ENCODE data around the gene SKIC2. TPM values are rescaled to one million over a fixed set of nuclear protein-coding genes. Genes with fewer than 3 reads are reported as not detected.

Gene SKIC2
- total and polyA plus RNA-seq, 7 donors: 22.1 to 73.4 (median 31.6) TPM

DNA sequence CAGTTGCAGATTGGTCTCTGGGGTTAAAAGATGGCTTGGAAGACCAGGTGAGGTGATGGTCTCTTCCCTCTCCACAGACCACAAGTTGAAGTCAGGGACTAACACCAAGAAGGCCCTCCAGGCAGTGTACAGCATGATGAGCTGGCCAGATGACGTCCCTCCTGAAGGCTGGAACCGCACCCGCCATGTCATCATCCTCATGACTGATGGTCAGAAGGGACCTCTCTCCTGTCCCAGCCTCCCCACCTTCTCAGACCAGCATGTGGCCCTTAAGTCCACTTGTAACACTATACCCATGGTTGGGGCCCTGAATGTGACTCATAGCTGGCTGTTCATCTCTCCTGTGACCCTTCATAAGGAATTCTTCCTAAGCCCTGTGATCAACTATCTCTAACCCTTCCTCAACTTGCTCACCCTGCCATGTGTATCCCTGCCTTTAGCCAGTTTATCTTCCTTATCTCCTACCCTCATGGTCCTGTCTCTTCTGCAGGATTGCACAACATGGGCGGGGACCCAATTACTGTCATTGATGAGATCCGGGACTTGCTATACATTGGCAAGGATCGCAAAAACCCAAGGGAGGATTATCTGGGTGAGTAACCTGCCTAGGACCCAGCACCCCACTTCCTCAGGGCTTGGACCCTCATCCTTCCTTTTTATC, 10.1 kb upstream of the SKIC2 start:
- TF ChIP-seq EP300 (IDR thresholded peaks at IDR 0.05) (no peak), POLR2A (IDR thresholded peaks at IDR 0.05) (no peak), POLR2AphosphoS5 (IDR thresholded peaks at IDR 0.05) (no peak)
- TF ChIP-seq, protein P1, sequence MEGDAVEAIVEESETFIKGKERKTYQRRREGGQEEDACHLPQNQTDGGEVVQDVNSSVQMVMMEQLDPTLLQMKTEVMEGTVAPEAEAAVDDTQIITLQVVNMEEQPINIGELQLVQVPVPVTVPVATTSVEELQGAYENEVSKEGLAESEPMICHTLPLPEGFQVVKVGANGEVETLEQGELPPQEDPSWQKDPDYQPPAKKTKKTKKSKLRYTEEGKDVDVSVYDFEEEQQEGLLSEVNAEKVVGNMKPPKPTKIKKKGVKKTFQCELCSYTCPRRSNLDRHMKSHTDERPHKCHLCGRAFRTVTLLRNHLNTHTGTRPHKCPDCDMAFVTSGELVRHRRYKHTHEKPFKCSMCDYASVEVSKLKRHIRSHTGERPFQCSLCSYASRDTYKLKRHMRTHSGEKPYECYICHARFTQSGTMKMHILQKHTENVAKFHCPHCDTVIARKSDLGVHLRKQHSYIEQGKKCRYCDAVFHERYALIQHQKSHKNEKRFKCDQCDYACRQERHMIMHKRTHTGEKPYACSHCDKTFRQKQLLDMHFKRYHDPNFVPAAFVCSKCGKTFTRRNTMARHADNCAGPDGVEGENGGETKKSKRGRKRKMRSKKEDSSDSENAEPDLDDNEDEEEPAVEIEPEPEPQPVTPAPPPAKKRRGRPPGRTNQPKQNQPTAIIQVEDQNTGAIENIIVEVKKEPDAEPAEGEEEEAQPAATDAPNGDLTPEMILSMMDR (IDR thresholded peaks at IDR 0.05): no peak
- H3K9me3 ChIP-seq: no peaks in the 10 kb centered on the region
- DNase-seq: no peak
- H3K27me3 ChIP-seq: no peaks in the 10 kb centered on the region
- intact Hi-C loops (cut with DNase I): no loop called here
- peak overlapping the region in 1 of 4 donors; percentile 6 for H3K27ac ChIP-seq
- 80 to 88% methylated on average over 6 of the region's 6 CpGs for WGBS, 2 donors
- H3K4me1 ChIP-seq: peaks cover 0 to 23% (median 20%) of the 10 kb centered on the region in 4 donors
- peaks cover 5 to 29% (median 18%) of the 10 kb centered on the region in 4 donors for H3K36me3 ChIP-seq
- H3K4me3 ChIP-seq: no peak overlapping the region

DNA sequence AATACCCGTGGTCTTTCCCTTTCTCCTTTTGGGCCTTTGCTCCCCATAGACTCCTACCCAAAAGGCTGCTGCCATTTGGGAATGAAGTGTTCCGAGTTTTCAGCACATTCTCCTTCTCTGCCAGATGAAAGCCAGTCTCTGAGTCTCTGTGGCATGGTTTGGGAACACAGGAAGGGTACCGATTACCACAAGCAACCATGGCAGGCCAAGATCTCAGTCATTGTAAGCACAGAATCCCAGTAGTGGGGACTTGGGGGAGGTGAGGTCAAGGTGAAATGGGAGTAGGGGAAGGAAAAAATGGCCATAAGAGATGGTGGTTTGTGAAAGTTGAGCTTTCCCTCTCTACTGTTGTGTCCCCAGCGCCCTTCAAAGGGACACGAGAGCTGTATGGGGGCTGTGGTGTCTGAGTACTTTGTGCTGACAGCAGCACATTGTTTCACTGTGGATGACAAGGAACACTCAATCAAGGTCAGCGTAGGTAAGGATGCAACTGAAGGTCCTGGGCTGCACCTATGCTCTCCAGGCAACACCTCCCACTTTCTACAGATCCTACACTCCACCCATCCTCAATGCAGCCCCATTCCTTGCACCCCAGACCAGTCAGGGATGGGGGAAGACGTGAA, 8.9 kb upstream of the SKIC2 start:
- H3K36me3 ChIP-seq: peaks cover 16 to 41% (median 26%) of the 10 kb centered on the region in 4 donors
- no peak overlapping the region for H3K4me3 ChIP-seq
- 89 to 91% methylated on average over 7 of the region's 7 CpGs for WGBS, 2 donors
- H3K9me3 ChIP-seq: no peaks in the 10 kb centered on the region
- H3K27ac ChIP-seq: peak overlapping the region in 1 of 4 donors; percentile 6
- H3K27me3 ChIP-seq: no peaks in the 10 kb centered on the region
- no peak for DNase-seq
- TF ChIP-seq, protein P1 (IDR thresholded peaks at IDR 0.05): no peak
- TF ChIP-seq POLR2A (IDR thresholded peaks at IDR 0.05) (no peak), EP300 (IDR thresholded peaks at IDR 0.05) (no peak), POLR2AphosphoS5 (IDR thresholded peaks at IDR 0.05) (no peak)
- H3K4me1 ChIP-seq: peaks cover 0 to 18% (median 16%) of the 10 kb centered on the region in 4 donors
- intact Hi-C loops (cut with DNase I): loop anchor here (5.0 to 10.0 kb wide), 3 partner anchors 115 to 405 kb away; partner anchors contain the start of genes ATP6V1G2, DDX39B, LY6G5C and NFKBIL1

DNA sequence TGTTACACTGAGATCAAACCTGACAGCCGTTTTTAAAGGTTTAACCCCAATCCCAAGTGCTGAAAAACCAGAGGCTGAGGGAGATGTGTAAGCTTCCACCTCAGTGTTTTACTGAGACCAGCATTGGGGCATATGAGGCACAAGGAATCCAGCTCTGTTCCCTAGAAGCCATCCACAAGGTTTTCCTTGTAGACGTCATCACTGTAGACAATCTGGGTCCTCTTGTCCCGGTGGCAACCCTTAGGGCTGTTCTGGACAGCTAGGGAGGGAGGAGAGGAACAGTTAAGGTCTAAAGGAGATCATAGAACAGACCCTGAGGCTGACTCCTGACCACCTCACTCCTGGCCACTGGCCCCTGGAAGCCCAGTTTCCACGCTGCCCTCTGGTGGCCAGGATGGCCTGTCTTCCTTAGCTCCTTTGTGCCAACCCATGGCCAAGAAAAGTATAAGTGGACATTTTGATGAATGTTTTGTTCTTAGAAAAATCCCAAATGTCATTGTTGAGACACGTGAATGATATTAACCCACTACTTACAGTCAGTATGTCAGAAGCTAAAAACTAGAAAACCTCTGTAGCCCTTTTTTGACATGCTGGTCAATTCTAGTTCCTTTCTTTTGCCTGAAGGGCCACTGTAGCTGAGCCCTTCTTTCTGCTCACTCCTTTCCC, 6.7 kb upstream of the SKIC2 start:
- H3K36me3 ChIP-seq: peaks cover 25 to 62% (median 42%) of the 10 kb centered on the region in 4 donors
- DNase-seq: peak; percentile 76
- 40 to 63% methylated on average over 5 of the region's 5 CpGs for whole genome bisulfite sequencing, 2 donors
- TF ChIP-seq, protein P1 (IDR thresholded peaks at IDR 0.05): peak; percentile 30 to 65 (median 62)
- TF ChIP-seq POLR2AphosphoS5 (IDR thresholded peaks at IDR 0.05) (peak in 1 of 4 donors; percentile 27), POLR2A (IDR thresholded peaks at IDR 0.05) (no peak), EP300 (IDR thresholded peaks at IDR 0.05) (no peak)
- intact Hi-C loops (cut with DNase I): loop anchor here (5.0 to 10.0 kb wide), 3 partner anchors 117 to 407 kb away; partner anchors contain the start of genes ATP6V1G2, DDX39B, LY6G5C and NFKBIL1
- H3K4me3 ChIP-seq: no peak overlapping the region
- no peaks in the 10 kb centered on the region for H3K27me3 ChIP-seq
- no peaks in the 10 kb centered on the region for H3K9me3 ChIP-seq
- H3K4me1 ChIP-seq: peaks cover 0 to 4% (median under 1%) of the 10 kb centered on the region in 4 donors
- H3K27ac ChIP-seq: peak overlapping the region in 3 of 4 donors; percentile 36 to 50 (median 47)

DNA sequence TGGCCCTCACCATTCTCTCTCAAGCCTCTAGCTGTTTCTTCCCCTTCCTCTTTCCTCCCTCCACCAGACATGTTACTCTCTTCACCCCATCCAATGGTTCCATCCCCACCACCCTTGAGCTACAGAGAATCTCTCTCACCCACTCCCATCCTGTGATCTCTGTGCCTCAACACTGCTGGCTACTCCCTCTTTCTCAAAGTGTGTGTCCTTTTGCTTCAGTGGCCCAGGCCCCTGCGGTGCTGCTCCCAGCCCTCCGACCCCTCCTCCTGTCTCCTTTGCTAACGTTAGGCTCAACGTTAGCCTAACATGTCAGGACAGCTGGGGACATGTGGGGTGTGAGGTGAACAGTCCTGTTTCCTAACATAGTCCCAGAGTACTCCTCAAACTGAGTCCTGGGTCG, 6.1 kb upstream of the SKIC2 start:
- peaks cover 25 to 62% (median 42%) of the 10 kb centered on the region in 4 donors for H3K36me3 ChIP-seq
- no peak for DNase-seq
- no peaks in the 10 kb centered on the region for H3K27me3 ChIP-seq
- H3K4me3 ChIP-seq: no peak overlapping the region
- intact Hi-C loops (cut with DNase I): loop anchor here (5.0 to 10.0 kb wide), 3 partner anchors 118 to 408 kb away; partner anchors contain the start of genes ATP6V1G2, DDX39B, LY6G5C and NFKBIL1
- WGBS, 2 donors: 79 to 85% methylated on average over 5 of the region's 5 CpGs
- peak overlapping the region in 3 of 4 donors; percentile 36 to 50 (median 47) for H3K27ac ChIP-seq
- TF ChIP-seq, protein P1 (IDR thresholded peaks at IDR 0.05): no peak
- TF ChIP-seq POLR2AphosphoS5 (IDR thresholded peaks at IDR 0.05): no peak
- TF ChIP-seq EP300 (IDR thresholded peaks at IDR 0.05): no peak
- no peak for TF ChIP-seq POLR2A (IDR thresholded peaks at IDR 0.05)
- H3K4me1 ChIP-seq: peaks cover 0 to 10% (median 6%) of the 10 kb centered on the region in 4 donors
- no peaks in the 10 kb centered on the region for H3K9me3 ChIP-seq

Measured in sigmoid colon (tissue), 7 donors.